C1 segment of cervical spinal cord (tissue), 14 donors: Measurements from ENCODE around the gene TTC31.

Source experiments
- DNase-seq, 14 donors: peaks; one replicate each; lab custom pipeline; 2025; lab: John Stamatoyannopoulos, UW

Gene TTC31

DNA sequence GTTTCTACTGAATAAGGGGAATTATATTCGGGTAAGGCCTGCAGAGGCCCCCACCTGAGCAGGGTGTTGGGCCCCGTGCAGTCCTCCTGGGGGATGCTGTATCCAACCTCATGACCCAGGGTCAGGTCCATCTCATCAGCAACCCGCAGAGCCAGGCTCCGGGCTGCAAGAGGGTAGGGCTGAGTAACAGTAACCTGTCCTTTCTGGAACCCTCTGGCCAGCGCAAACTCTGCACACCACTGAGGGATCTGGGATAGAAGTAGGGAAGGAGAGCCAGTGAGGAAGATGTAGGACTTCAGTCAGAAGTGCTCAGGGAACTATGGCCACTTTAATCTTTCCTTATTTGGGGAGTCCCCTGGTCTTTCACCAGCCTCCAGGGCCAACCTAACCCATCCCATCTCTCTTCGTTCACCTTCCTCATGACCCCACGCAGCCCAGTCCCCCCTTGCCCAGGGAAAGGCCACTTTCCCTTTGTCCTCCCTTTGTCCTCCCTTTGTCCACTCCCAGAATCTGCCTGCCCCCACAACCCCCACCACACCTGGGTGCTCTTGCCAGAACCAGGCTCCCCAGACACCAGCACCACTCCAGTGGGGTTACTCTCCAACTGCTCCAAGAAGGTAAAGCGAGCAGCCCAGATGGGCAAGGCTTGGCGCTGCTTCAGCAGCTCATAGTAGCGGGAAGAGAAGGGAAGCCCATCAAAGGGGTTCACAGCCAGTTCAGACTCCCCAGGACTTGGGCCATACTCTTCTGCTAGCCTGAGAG lies 42.3 kb downstream of the TTC31 start:
- no peak for DNase-seq

DNA sequence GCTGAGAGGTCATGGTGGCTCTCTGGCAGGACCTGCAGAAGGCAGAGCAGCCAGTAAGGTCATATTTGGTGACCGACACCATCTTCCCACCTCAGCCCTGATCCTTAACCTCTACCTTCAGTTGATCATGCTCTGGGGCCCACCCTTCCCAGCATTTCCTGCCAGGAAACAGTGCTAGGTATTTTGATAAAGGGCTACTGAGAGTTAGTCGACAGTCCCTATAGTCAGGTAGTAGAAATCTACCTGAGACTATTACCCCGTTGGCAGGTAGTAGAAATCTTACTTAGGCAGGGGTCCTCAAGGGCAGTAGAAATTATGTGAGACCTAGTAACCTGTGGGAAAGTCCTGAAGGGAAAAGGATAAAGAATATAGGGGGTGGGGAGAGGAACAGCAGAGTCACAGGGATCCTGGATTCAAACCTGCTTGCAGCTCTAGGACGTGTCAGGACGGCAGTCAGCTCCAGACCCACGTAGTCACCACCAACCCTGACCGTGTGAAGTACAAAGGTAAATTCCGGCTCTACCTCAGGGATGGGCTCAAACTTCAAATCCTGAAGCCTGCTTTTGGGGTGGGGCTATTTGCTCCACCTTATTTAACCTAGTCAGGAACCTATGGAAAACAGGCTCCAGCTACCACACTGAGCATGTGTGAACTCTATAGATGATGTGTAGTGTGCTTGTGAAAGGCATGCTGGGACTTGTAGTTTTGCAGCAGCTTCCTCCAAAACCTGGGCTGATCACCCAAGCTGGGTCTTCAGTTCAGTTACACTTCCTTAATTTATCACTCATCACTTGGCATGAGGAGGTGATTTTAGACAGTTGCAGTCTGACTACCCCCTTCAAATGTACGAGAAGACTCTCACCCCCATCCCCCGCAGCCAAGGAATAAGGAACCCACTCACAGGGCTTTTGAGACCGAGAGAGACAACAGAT lies 43.1 kb downstream of the TTC31 start, which contains the start of gene DQX1:
Gene DQX1 (minus strand): TSS at position 515 of the 932 bp plus-strand sequence. CDS start 502 bp downstream, at position 13.
- no peak for DNase-seq

- no peak for DNase-seq
Measured at GRCh38 chr2:74526649-74527230, 43.9 kb downstream of the TTC31 start.

DNA sequence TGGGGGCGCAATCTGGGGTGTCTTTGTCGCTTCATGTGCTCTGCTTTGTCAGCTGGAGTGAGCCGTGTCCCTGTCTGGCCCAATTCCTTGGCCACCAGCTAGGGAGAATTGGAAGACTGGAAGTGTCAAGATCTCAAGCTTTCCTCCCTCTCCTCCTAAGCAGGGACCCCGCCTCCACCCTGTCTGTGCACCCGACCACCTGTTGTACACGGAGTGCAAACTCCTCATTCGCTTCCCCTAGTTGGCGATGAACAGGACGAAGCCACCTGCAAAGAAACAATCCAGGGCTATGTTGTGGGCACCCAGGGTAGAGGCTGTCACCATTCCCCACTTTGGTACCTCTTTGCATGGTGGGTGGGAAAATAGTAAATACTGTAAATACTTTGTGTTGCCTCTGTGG lies 44.9 kb downstream of the TTC31 start:
- no peak for DNase-seq

DNA sequence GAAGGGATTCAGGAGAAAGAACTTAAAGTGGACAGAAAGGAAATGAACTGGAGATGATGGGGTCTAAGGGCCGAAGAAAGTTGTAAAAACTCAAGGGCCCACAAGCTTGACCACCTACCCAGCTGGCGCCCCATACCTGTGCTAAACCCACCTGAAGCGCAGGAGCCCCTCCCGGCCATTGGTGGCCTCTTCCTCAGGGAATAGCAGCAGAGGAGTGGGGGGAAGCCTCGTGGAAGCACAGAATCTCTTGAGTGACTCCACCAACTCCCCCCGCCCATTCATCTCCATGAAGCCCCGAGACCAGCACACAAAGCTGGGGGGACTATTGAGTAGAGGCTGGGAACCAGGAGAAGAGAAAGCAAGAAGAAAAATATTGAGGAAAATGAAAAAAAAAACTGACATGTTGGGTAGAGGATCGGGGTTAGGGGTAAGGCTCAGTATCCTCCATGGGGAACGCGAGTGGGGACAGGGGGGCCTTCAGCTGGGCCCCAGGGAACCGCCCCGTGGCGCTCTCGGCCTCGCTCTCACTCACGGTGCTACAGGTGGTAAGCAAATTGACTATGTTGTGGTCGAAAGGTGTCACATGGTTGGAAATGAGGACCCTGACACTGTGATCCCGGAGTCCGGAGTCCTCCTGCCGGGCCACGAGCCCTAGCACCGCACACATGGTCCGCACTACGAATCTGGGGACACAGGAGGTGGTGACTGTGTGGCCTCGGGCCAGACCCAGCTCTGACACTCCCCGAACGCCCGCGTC lies 45.9 kb downstream of the TTC31 start:
- no peak for DNase-seq

- DNase-seq, result peak; percentile 88 to 100 (median 98)
Measured at GRCh38 chr2:74529357-74530238, 46.7 kb downstream of the TTC31 start, which contains the start of the genes AUP1 and HTRA2. AUP1 (minus strand) TSS chr2:74529706; CDS start chr2:74529629, 77 bp downstream. HTRA2 (plus strand) TSS chr2:74529933; CDS start chr2:74530007, 74 bp downstream.

DNA sequence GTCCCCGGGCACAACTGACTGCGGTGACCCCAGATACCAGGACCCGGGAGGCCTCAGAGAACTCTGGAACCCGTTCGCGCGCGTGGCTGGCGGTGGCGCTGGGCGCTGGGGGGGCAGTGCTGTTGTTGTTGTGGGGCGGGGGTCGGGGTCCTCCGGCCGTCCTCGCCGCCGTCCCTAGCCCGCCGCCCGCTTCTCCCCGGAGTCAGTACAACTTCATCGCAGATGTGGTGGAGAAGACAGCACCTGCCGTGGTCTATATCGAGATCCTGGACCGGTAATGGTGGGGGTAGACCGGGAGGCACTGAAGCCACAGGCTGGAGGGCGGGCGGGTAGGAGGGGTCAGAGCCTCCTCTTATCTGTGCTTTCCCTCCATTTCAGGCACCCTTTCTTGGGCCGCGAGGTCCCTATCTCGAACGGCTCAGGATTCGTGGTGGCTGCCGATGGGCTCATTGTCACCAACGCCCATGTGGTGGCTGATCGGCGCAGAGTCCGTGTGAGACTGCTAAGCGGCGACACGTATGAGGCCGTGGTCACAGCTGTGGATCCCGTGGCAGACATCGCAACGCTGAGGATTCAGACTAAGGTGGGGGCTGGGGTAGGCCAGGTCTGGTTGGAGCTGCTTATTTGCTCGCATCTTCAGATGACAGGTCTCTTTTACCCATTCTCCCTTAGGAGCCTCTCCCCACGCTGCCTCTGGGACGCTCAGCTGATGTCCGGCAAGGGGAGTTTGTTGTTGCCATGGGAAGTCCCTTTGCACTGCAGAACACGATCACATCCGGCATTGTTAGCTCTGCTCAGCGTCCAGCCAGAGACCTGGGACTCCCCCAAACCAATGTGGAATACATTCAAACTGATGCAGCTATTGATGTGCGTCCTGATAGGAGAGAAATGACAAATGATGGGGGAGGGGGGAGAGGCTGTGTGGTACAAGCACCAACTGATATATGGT lies 47.6 kb downstream of the TTC31 start:
- DNase-seq, result peak in 7 of 14 donors; percentile 19 to 67 (median 46)

DNA sequence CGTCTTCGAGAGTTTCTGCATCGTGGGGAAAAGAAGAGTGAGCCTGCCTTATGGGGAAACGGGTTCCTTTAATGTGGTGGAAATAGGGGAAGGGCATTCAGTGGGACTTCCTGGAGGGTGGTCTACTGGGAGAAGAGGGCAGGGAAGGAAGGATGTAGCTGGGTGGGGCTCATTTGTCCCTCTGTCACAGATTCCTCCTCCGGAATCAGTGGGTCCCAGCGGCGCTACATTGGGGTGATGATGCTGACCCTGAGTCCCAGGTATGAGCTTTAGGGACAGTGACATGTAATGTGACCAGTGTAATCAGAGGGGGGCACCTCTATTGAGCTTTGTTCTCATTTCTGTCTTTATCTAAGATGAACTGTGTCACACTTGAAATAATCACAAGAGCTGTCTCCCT lies 48.8 kb downstream of the TTC31 start:
- no peak for DNase-seq

DNA sequence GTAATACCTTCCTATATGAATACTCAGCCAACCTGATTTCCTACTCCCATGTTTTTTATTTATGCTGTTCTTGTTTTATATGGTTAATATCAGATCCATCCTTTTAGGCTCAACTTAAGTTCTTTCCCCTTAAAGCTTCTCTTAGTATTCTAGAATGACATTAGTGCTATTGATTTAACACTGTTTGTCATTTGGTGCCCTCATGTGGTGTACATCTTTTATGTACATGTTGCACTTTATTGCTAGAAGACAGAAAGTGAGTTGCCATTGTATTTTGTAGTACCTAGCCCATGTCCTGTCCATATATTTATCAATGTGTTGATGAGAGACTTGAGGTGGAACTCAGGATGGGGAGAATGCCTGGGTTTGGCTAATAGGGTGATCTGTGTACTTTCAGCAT lies 49.3 kb downstream of the TTC31 start:
- DNase-seq, result no peak

- DNase-seq, result no peak
Measured at GRCh38 chr2:74533464-74533863, 50.6 kb downstream of the TTC31 start.

- DNase-seq, result no peak
Measured at GRCh38 chr2:74534411-74534810, 51.5 kb downstream of the TTC31 start.

DNA sequence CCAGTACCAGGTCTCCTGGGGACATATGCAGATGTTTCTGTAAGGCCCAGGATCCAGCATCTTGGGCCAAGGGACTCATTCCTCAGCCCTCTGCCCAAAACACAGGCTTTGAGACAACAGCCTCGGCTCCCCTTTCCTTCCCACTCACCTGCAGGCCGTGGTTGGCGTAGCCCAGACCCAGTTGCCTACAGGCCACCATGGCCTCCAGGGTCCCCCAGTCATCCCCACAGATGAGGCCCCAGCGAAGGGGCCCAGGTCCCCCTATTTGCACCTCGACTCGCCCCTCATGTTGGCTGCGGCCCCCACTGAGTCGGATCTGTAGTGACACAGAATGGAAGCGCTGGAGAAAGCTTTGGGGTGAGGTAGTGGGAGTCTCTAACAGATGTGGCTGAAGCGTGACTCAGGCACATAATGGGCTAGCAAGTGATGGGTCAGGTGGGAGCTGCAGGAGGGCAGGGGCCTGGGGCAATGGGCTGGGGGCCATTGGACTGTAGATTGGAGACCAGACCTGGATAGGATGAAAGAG lies 52.6 kb downstream of the TTC31 start:
- no peak for DNase-seq

GRCh38 chr2:74536166-74536950 lies 53.5 kb downstream of the TTC31 start:
- DNase-seq, result no peak

- no peak for DNase-seq
Measured at GRCh38 chr2:74537140-74537539, 54.3 kb downstream of the TTC31 start.

DNA sequence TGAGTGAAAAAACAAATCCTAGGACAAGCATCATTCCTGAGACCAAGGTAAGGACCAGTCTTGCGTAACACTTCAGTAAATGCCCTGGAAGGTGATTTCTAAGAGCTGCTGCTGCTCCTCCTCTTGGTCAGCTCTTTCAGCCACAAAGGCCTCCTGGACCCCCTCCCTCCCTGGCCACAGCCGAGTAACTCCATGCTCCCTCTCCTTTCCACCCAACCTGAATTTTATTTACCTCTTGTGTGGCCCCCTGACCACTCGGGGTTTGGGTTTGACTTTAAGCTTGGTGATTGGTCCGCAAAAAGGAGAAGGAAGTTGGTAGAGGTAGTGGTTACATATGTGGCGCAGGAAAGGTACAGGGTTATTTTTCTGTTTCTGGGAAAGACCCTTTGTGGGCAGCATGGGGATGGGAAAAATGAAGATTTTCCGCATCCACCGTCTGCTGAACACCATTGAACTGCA lies 56.0 kb downstream of the TTC31 start:
- no peak for DNase-seq

GRCh38 chr2:74540291-74540690 lies 57.4 kb downstream of the TTC31 start:
- DNase-seq, result no peak

DNA sequence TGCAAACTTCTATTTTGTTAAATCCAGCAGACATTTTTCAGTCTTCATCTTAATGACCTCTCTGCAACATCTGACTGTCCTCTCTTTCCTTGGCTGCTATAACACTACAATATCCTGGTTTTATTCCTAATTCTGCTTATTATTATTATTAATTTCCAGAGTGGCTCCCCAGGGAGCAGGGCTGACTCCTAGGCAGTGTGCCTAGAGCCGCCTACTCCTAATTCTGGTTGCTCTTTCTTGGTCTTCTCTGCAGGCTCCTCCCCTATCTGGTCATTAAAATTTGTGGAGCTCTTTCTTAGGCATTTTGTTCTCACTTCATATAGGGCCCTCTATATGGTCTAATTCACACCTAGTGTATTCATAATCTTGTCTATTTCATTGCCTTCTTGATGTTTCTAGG lies 60.1 kb downstream of the TTC31 start:
- no peak for DNase-seq
